ENCODE measurements around the gene MTRFR.

The MTRFR gene

GRCh38 chr12:123266679-123267277 is 33.5 kb downstream of the MTRFR start:
- H3K27ac ChIP-seq = no peak overlapping the region
- no peaks in the 10 kb centered on the region for H4K20me1 ChIP-seq (ENCODE audit: insufficient read depth)
- H2AFZ ChIP-seq (ENCODE audit: low read depth) = no peak overlapping the region
- H3K79me2 ChIP-seq (ENCODE audit: insufficient read depth, low read depth) = no peaks in the 10 kb centered on the region
- H3K4me3 ChIP-seq (IDR thresholded peaks at IDR 0.05; ENCODE audit: insufficient read depth, low read depth, low read length) = no peak overlapping the region
- H3K4me1 ChIP-seq (ENCODE audit: low read depth, poor library complexity, severe bottlenecking) = no peaks in the 10 kb centered on the region
- no peak overlapping the region for H3K9ac ChIP-seq
- H3K27me3 ChIP-seq (ENCODE audit: insufficient read depth, low read depth) = no peaks in the 10 kb centered on the region
- TF ChIP-seq CTCF (conservative IDR thresholded peaks at IDR 0.05; ENCODE audit: low read depth, low read length) = no peak
- H3K4me2 ChIP-seq = no peak overlapping the region
- H3K36me3 ChIP-seq (ENCODE audit: insufficient read depth) = no peaks in the 10 kb centered on the region

GRCh38 chr12:123267335-123267920 is 34.2 kb downstream of the MTRFR start:
- no peaks in the 10 kb centered on the region for H4K20me1 ChIP-seq (ENCODE audit: insufficient read depth)
- H2AFZ ChIP-seq (ENCODE audit: low read depth) = no peak overlapping the region
- no peaks in the 10 kb centered on the region for H3K27me3 ChIP-seq (ENCODE audit: insufficient read depth, low read depth)
- H3K4me2 ChIP-seq = no peak overlapping the region
- no peaks in the 10 kb centered on the region for H3K36me3 ChIP-seq (ENCODE audit: insufficient read depth)
- no peak overlapping the region for H3K4me3 ChIP-seq (IDR thresholded peaks at IDR 0.05; ENCODE audit: insufficient read depth, low read depth, low read length)
- H3K79me2 ChIP-seq (ENCODE audit: insufficient read depth, low read depth) = no peaks in the 10 kb centered on the region
- no peak overlapping the region for H3K9ac ChIP-seq
- no peak overlapping the region for H3K27ac ChIP-seq
- TF ChIP-seq CTCF (conservative IDR thresholded peaks at IDR 0.05; ENCODE audit: low read depth, low read length) = no peak
- no peaks in the 10 kb centered on the region for H3K4me1 ChIP-seq (ENCODE audit: low read depth, poor library complexity, severe bottlenecking)

- no peak overlapping the region for H2AFZ ChIP-seq (ENCODE audit: low read depth)
- no peak for TF ChIP-seq CTCF (conservative IDR thresholded peaks at IDR 0.05; ENCODE audit: low read depth, low read length)
- H3K4me2 ChIP-seq = no peak overlapping the region
- no peaks in the 10 kb centered on the region for H3K79me2 ChIP-seq (ENCODE audit: insufficient read depth, low read depth)
- H3K9ac ChIP-seq = no peak overlapping the region
- no peaks in the 10 kb centered on the region for H4K20me1 ChIP-seq (ENCODE audit: insufficient read depth)
- no peak overlapping the region for H3K4me3 ChIP-seq (IDR thresholded peaks at IDR 0.05; ENCODE audit: insufficient read depth, low read depth, low read length)
- H3K36me3 ChIP-seq (ENCODE audit: insufficient read depth) = no peaks in the 10 kb centered on the region
- H3K27ac ChIP-seq = no peak overlapping the region
- H3K4me1 ChIP-seq (ENCODE audit: low read depth, poor library complexity, severe bottlenecking) = no peaks in the 10 kb centered on the region
- no peaks in the 10 kb centered on the region for H3K27me3 ChIP-seq (ENCODE audit: insufficient read depth, low read depth)
These were observed 35.0 kb downstream of the MTRFR start for GRCh38 chr12:123267991-123268843.

GRCh38 chr12:123268850-123269249 is 35.6 kb downstream of the MTRFR start:
- H2AFZ ChIP-seq (ENCODE audit: low read depth) = no peak overlapping the region
- H3K4me3 ChIP-seq (IDR thresholded peaks at IDR 0.05; ENCODE audit: insufficient read depth, low read depth, low read length) = no peak overlapping the region
- no peaks in the 10 kb centered on the region for H3K27me3 ChIP-seq (ENCODE audit: insufficient read depth, low read depth)
- TF ChIP-seq CTCF (conservative IDR thresholded peaks at IDR 0.05; ENCODE audit: low read depth, low read length) = no peak
- H3K79me2 ChIP-seq (ENCODE audit: insufficient read depth, low read depth) = no peaks in the 10 kb centered on the region
- no peak overlapping the region for H3K4me2 ChIP-seq
- no peak overlapping the region for H3K27ac ChIP-seq
- no peaks in the 10 kb centered on the region for H3K36me3 ChIP-seq (ENCODE audit: insufficient read depth)
- H4K20me1 ChIP-seq (ENCODE audit: insufficient read depth) = no peaks in the 10 kb centered on the region
- no peaks in the 10 kb centered on the region for H3K4me1 ChIP-seq (ENCODE audit: low read depth, poor library complexity, severe bottlenecking)
- H3K9ac ChIP-seq = no peak overlapping the region
